Hematopoietic multipotent progenitor cell treated with erythropoietin and hydrocortisone succinate and interleukin-3 and kit ligand, for 15 days (in vitro differentiated cells): ENCODE measurements around the gene RUFY1.
"Not testable (repeated sequence)": the region's sequence is repeated elsewhere in the genome, so short reads cannot be mapped to it uniquely, and the experiment has no call there.

ENCODE experiments used
- DNase-seq: peaks from one replicate; pipeline ENCODE4 v3.0.0-alpha.2; 2015; ENCODE audit warnings: low spot score

RUFY1 gene, protein sequence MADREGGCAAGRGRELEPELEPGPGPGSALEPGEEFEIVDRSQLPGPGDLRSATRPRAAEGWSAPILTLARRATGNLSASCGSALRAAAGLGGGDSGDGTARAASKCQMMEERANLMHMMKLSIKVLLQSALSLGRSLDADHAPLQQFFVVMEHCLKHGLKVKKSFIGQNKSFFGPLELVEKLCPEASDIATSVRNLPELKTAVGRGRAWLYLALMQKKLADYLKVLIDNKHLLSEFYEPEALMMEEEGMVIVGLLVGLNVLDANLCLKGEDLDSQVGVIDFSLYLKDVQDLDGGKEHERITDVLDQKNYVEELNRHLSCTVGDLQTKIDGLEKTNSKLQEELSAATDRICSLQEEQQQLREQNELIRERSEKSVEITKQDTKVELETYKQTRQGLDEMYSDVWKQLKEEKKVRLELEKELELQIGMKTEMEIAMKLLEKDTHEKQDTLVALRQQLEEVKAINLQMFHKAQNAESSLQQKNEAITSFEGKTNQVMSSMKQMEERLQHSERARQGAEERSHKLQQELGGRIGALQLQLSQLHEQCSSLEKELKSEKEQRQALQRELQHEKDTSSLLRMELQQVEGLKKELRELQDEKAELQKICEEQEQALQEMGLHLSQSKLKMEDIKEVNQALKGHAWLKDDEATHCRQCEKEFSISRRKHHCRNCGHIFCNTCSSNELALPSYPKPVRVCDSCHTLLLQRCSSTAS

GRCh38 chr5:179550511-179551342 is at the start of gene RUFY1:
RUFY1 (plus strand) TSS chr5:179550554; CDS start chr5:179550570, 16 bp downstream.
- peak; percentile 74 for DNase-seq

DNA sequence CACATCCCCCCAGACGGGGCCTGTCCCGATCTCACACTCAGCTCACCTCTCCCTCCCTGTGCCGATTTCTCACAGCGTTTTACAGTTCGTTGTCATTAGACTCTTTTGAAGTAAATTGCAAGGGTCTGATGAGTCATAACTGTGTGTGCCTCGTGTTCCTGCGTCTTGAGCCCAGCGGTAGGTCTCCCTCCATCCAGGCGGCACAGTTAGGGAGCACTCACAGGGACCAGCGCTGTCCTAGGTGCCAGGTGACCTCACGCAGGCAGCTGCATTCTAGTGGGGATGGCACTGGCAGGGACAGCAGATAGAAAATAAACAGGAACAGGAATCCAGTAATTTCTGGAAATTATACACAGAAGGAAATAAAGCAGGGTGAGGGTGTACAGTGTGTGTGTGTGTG is 48.4 kb upstream of the RUFY1 start:
- not testable (repeated sequence) for DNase-seq

- not testable (repeated sequence) for DNase-seq
These were observed 47.9 kb upstream of the RUFY1 start for GRCh38 chr5:179502420-179502819.

GRCh38 chr5:179504191-179504590 is 46.2 kb upstream of the RUFY1 start:
- no peak for DNase-seq

GRCh38 chr5:179504600-179505396 is 45.6 kb upstream of the RUFY1 start:
- no peak for DNase-seq

GRCh38 chr5:179505636-179506261 is 44.6 kb upstream of the RUFY1 start:
- DNase-seq: no peak

GRCh38 chr5:179509239-179509638 is 41.1 kb upstream of the RUFY1 start:
- no peak for DNase-seq

DNA sequence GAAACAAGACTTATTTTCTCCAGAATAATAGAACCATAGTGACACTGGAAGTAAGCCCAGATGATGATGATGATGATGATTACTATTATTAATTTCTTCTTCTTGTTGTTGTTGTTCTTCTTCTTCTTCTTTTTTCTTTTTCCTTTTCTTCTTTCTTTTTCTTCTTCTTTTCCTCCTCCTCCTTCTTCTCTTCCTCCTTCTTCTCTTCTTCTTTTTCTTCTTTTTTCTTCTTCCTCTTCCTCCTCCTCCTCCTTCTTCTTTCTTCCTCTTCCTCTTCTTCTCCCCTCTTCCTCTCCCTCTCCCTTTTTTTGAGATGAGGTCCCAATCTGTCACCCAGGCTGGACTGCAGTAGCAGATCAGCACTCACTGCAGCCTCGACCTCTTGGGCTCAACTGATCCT is 40.5 kb upstream of the RUFY1 start:
- no peak for DNase-seq

DNA sequence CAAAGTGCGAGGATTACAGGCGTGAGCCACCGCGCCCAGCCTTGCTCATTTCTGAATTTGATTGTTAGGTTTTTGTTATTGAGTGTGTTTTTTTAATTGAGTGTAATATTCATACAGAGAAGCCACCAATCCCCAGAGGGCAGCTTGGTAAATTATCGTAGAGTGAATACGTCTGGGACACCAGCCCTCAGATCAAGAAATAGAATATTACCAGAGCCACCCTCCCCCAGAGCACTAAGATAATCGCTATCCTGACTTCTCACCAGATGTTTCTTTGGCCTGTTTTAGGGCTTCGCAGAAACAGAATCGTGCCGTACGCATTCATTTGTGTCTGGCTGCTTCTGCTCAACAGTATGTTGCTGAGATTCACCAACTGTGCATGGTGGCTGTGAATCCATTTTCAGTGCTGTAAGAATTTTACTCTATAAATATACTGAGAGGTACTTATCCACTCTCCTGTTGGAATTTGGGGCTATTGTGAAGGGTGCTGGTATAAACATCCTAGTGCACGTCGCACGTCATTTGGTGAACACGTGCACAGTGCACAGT is 37.8 kb upstream of the RUFY1 start:
- no peak for DNase-seq

GRCh38 chr5:179515501-179515900 is 34.9 kb upstream of the RUFY1 start:
- not testable (repeated sequence) for DNase-seq

DNA sequence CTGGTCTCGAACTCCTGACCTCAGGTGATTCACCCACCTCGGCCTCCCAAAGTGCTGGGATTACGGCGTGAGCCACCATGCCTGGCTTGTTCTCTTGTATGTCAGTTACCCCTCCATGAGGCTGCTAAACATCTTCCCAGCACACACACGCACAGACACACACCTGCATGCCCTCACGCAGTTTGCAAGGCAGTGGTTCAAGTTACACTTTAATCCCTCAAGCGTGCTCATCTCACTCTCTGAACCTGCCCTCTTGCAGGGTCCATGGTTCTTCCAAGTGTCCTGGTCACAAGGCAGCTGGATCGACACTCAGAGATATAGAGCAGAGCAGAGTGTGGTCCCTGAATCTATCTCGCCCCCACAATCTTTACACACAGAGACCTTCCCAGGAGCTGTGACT is 34.1 kb upstream of the RUFY1 start:
- DNase-seq: no peak

GRCh38 chr5:179517746-179518145 is 32.6 kb upstream of the RUFY1 start:
- DNase-seq: not testable (repeated sequence)

DNA sequence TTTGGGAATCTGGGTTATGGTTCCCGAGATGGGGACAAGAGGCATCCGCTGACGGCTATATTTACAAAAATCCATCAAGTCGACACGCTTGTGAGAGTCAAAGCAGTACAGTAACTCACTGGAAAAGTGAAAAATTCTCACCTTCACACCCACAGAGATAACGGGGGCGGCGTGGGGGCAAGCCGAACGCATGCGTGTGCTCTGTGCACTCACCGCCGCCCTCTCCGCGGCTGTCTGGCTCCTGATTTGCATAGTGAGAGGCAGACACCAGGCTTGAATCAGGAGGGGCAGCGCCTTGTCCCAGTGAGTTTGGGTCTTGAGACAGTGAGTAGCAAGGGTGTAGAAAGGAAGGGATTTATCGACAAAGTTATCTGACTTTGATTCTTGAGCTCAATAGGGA is 32.0 kb upstream of the RUFY1 start:
- DNase-seq: not testable (repeated sequence)

DNA sequence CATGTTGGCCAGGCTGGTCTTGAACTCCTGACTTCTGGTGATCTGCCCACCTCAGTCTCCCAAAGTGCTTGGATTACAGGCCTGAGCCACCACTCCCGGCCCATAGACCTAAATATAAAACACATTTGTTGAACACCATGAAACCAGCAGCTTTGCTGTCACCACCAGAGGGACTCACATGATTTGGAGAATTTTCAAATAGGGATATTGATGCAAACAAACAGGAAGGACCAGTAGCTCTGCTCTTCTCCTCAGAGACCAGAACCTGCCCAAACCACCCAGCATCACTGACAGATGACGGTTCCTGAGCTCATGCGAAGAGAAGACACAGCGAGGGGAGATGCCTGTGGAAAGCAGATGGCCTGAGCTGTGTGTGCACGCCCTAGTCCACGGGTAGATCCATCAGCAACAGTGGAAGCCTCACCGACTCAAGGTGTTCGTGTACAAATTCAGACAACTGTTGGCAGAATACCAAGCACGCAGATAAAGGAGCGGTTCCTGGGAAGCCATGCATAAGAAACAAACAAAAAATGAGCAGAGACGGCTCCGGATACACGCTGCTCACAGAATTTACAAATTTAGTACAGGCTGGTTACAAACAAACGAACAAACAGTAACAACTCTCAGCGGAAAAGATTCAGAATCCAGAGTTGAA is 30.8 kb upstream of the RUFY1 start:
- not testable (repeated sequence) for DNase-seq

DNA sequence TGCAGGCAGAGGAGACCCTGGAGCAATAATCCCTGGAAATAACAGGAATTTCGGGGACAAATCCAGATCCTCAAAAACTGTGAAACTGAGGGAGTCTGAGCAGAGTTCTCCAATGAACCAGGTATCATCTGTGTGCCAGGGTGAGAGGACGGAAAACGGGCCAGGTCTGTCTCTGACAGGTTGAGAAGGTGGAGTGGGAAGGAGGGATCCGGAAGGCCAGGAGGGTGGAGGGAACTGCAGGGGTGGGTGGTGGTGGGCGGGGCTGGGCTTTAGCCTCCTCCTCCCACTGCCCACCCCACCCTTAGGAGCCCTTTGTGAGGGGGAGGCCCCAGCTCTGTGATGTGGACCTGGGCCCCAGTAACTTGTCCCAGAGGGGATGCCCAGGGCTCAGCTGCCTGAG is 28.2 kb upstream of the RUFY1 start:
- not testable (repeated sequence) for DNase-seq

DNA sequence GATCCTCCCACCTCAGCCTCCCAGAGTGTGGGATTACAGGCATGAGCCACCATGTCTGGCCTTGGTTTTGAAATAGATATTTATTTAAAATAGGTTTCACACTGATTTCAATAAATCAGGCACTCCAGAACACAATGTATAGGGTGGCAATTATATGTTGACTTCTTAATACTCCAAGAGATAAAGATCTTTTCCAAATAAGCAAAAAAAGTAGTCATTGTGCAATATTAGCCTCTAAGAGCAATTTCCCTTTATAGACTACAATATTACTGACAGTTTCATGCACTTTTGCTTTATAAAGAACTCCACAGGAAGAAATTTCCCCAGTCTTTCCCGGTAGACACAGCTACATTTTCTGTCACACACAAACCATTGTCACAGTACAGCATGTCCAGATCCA is 23.4 kb upstream of the RUFY1 start:
- DNase-seq: no peak

- DNase-seq: peak; percentile 47
These were observed 20.0 kb upstream of the RUFY1 start for GRCh38 chr5:179530069-179530998.

DNA sequence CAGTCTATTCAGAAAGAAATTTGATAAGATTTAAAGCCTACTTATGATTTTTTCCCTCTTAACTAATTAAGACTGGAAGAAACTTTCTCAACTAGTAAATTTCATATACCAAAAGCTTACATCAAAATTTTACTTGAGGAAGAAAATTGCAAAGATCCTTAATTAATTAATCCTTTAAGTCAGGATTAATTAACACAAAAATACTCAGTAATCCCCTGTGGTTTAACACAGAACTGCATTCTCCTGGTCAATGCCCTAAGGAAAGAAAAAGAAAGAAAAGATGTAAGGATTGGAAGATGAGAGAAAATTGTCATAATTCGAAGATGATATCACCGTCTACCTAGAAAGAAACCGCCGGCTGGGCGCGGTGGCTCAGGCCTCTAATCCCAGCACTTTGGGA is 17.3 kb upstream of the RUFY1 start:
- DNase-seq: no peak

- no peak for DNase-seq
These were observed 16.4 kb upstream of the RUFY1 start for GRCh38 chr5:179533907-179534306.
